Colonic mucosa (tissue), 4 donors: ENCODE data around the gene PRR32. TPM values are rescaled to one million over a fixed set of nuclear protein-coding genes. Genes with fewer than 3 reads are reported as not detected.

Source experiments
- DNase-seq: peaks from one replicate; pipeline ENCODE4 v3.0.0-alpha.2; 2020
- H3K27ac ChIP-seq: fragments of 200-600 bp; one replicate; pipeline ENCODE4 v1.8.0; 2021
- H3K27me3 ChIP-seq: fragments of 200-600 bp; one replicate; pipeline ENCODE4 v1.8.0; 2021
- H3K36me3 ChIP-seq: fragments of 200-600 bp; one replicate; pipeline ENCODE4 v1.8.0; 2021
- H3K4me1 ChIP-seq: fragments of 200-600 bp; one replicate; pipeline ENCODE4 v1.8.0; 2021; ENCODE audit warnings: mild to moderate bottlenecking
- H3K4me3 ChIP-seq: fragments of 200-600 bp; one replicate; pipeline ENCODE4 v1.8.0; 2021
- H3K9ac ChIP-seq, 2 donors: one replicate each; pipeline ENCODE4 v1.7.0; 2013; ENCODE audit warnings: control low read depth in 2 of 2, low read depth in 2 of 2, low read length in 2 of 2
- H3K9me3 ChIP-seq: fragments of 200-600 bp; one replicate; pipeline ENCODE4 v1.8.0; 2021
- CTCF ChIP-seq: fragments of 200-600 bp; IDR thresholded peaks from one replicate; pipeline ENCODE4 v1.8.0; 2022; ENCODE audit warnings: antibody characterized with exemption, mild to moderate bottlenecking
- intact Hi-C: fragments of 100-400 bp; cut with DNase I; formaldehyde crosslinking; loops from one replicate; pipeline ENCODE4 v1.14.1; 2022
- total RNA-seq, 2 donors: library from RNA; stranded (reverse); fragmentation: NEBNext Ultra II Directional in 1 of 2; extraction: Animal tissue kit (Norgen Biotek cat#: 25700) in 1 of 2; gene quantifications; one replicate each; pipeline ENCODE4 v1.2.1, GENCODE V29; 2021
- donor health status: healthy.
- donor health status: DM: no; HTN: no; CAD: no.
- donor health status: DM: no; HTN: no; CAD: no.

PRR32 gene
- total RNA-seq, 2 donors from 2014 or later = not detected

GRCh38 chrX:126820700-126821420, 1.3 kb downstream of the PRR32 start:
- no peaks in the 10 kb centered on the region for H3K9me3 ChIP-seq
- no peak overlapping the region for H3K27ac ChIP-seq
- H3K27me3 ChIP-seq = no peaks in the 10 kb centered on the region
- no peak for DNase-seq
- no peak overlapping the region for H3K4me3 ChIP-seq
- no peaks in the 10 kb centered on the region for H3K4me1 ChIP-seq
- no peak overlapping the region for H3K9ac ChIP-seq
- no peaks in the 10 kb centered on the region for H3K36me3 ChIP-seq
- intact Hi-C loops = no loop called here
- no peak for TF ChIP-seq CTCF

- no peak for TF ChIP-seq CTCF
- intact Hi-C loops = no loop called here
- Histone ChIP-seq H3K27ac (no peak overlapping the region), H3K4me3 (no peak overlapping the region), H3K9ac (no peak overlapping the region), H3K9me3 (no peaks in the 10 kb centered on the region), H3K36me3 (no peaks in the 10 kb centered on the region), H3K4me1 (no peaks in the 10 kb centered on the region), H3K27me3 (no peaks in the 10 kb centered on the region)
- no peak for DNase-seq
Measured at GRCh38 chrX:126824338-126825007, 4.9 kb downstream of the PRR32 start.

GRCh38 chrX:126825566-126826193, 6.2 kb downstream of the PRR32 start:
- H3K27ac ChIP-seq = no peak overlapping the region
- no peaks in the 10 kb centered on the region for H3K36me3 ChIP-seq
- no peak overlapping the region for H3K4me3 ChIP-seq

GRCh38 chrX:126836186-126836585, 16.7 kb downstream of the PRR32 start:
- no peaks in the 10 kb centered on the region for H3K27me3 ChIP-seq
- DNase-seq = no peak
- no peak for TF ChIP-seq CTCF
- no peak overlapping the region for H3K9ac ChIP-seq
- H3K4me1 ChIP-seq = no peaks in the 10 kb centered on the region
- H3K27ac ChIP-seq = no peak overlapping the region
- intact Hi-C loops = no loop called here
- no peaks in the 10 kb centered on the region for H3K9me3 ChIP-seq
- H3K36me3 ChIP-seq = no peaks in the 10 kb centered on the region
- no peak overlapping the region for H3K4me3 ChIP-seq

More at GRCh38 chrX:126825566-126826193, 6.2 kb downstream of the PRR32 start:
- no peaks in the 10 kb centered on the region for H3K4me1 ChIP-seq
- no peak overlapping the region for H3K9ac ChIP-seq
- no peak for DNase-seq
- no peaks in the 10 kb centered on the region for H3K27me3 ChIP-seq
- intact Hi-C loops = no loop called here
- H3K9me3 ChIP-seq = no peaks in the 10 kb centered on the region
- no peak for TF ChIP-seq CTCF

- H3K4me1 ChIP-seq = no peaks in the 10 kb centered on the region
- no peak overlapping the region for H3K4me3 ChIP-seq
- no peak for TF ChIP-seq CTCF
- intact Hi-C loops = no loop called here
- H3K9me3 ChIP-seq = no peaks in the 10 kb centered on the region
- H3K36me3 ChIP-seq = no peaks in the 10 kb centered on the region
- H3K27me3 ChIP-seq = no peaks in the 10 kb centered on the region
- no peak overlapping the region for H3K9ac ChIP-seq
- no peak for DNase-seq
- no peak overlapping the region for H3K27ac ChIP-seq
Measured at GRCh38 chrX:126847143-126847542, 27.6 kb downstream of the PRR32 start.
